Transverse colon (tissue), 3 donors: ENCODE data around the gene STIM1.

Source experiments
- CTCF ChIP-seq, 5 experiments: fragments of 200-600 bp in 3 of 5; fragments of 450-650 bp in 2 of 5; sonication (generic) in 3 of 5; IDR thresholded peaks; 1 replicate in 2 of 5; 2 replicates in 3 of 5; pipeline ENCODE4 v1.5.1; 2016 to 2017; ENCODE audit warnings: antibody characterized with exemption in 5 of 5, inconsistent platforms in 3 of 5, mild to moderate bottlenecking in 2 of 5, moderate library complexity in 1 of 5
- POLR2A ChIP-seq: fragments of 450-650 bp; IDR thresholded peaks from one replicate; pipeline ENCODE4 v1.6.1; 2016; ENCODE audit warnings: antibody characterized with exemption, mild to moderate bottlenecking, moderate library complexity

- TF ChIP-seq CTCF (IDR thresholded peaks at IDR 0.05) (no peak), POLR2A (no peak)
Measured at GRCh38 chr11:3815845-3816244, 39.6 kb upstream of the STIM1 start.
